SU-DHL-6 (cell line): ENCODE data around the gene SLC8A1.

Experiments
- EZH2phosphoT487 ChIP-seq: fragments of 200-600 bp; sonication (generic), shearing (Covaris generic); conservative IDR thresholded peaks from 2 replicates; pipeline ENCODE4 v1.6.1; 2018; ENCODE audit warnings: mild to moderate bottlenecking, antibody characterized with exemption, low read length, moderate library complexity, mixed read lengths
- TF ChIP-seq, protein P1 (sequence below): fragments of 200-600 bp; sonication (generic); IDR thresholded peaks from one replicate; pipeline ENCODE4 v1.5.1; 2017; ENCODE audit warnings: antibody characterized with exemption, mild to moderate bottlenecking, low read length, moderate library complexity; ENCODE audit not compliant: insufficient read depth, poor library complexity, severe bottlenecking

DNA sequence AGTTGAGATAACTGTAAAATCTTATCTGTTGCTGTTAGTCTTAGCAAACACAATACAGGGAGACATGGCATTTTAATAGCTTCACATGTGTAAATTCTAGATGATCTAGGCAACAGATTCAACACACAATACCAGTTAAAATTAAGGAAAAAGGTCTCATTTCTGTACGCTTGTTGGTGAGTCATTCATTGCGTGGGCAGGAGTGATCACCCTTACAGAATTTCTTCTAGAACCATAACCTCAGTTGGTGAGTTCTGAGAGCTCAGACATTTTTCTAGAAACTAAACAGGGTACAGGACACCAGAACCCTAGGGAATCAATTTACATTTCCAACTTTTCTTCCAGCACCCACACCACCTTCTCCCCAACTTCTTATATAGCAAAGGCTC is 81.9 kb downstream of the SLC8A1 start:
- TF ChIP-seq, protein P1, sequence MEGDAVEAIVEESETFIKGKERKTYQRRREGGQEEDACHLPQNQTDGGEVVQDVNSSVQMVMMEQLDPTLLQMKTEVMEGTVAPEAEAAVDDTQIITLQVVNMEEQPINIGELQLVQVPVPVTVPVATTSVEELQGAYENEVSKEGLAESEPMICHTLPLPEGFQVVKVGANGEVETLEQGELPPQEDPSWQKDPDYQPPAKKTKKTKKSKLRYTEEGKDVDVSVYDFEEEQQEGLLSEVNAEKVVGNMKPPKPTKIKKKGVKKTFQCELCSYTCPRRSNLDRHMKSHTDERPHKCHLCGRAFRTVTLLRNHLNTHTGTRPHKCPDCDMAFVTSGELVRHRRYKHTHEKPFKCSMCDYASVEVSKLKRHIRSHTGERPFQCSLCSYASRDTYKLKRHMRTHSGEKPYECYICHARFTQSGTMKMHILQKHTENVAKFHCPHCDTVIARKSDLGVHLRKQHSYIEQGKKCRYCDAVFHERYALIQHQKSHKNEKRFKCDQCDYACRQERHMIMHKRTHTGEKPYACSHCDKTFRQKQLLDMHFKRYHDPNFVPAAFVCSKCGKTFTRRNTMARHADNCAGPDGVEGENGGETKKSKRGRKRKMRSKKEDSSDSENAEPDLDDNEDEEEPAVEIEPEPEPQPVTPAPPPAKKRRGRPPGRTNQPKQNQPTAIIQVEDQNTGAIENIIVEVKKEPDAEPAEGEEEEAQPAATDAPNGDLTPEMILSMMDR = no peak
- no peak for TF ChIP-seq EZH2phosphoT487
